ENCODE results near the gene PPM1A. TPM values are rescaled to one million over a fixed set of nuclear protein-coding genes. Genes with fewer than 3 reads are reported as not detected.

The PPM1A gene
- total and polyA plus RNA-seq, 2 donors from 2014 or later, result 42.3 to 60.3 TPM

- TF ChIP-seq CTCF (IDR thresholded peaks at IDR 0.05; ENCODE audit: borderline replicate concordance, extremely low read depth, insufficient read depth), result no peak
- Histone ChIP-seq H3K4me3 (ENCODE audit: low read length in 3 of 3) (no peak overlapping the region), H3K36me3 (ENCODE audit: control insufficient read depth in 2 of 3, insufficient read depth in 3 of 3, low read length in 3 of 3) (no peaks in the 10 kb centered on the region), H3K27me3 (ENCODE audit: control insufficient read depth, insufficient read depth, low read length) (no peaks in the 10 kb centered on the region), H3K4me1 (ENCODE audit: control insufficient read depth in 2 of 3, insufficient read depth in 2 of 3, low read depth in 1 of 3, low read length in 3 of 3) (no peaks in the 10 kb centered on the region), H3K9ac (ENCODE audit: low read length in 3 of 3) (no peak overlapping the region), H3K27ac (ENCODE audit: low read depth in 2 of 2, low read length in 2 of 2) (no peak overlapping the region), H3K9me3 (ENCODE audit: control insufficient read depth in 2 of 3, insufficient read depth in 1 of 3, low read length in 3 of 3) (no peaks in the 10 kb centered on the region)
- DNase-seq (no peak), FAIRE-seq (no peak)
- intact Hi-C loops (cut with DNase I), result no loop called here
Observed at GRCh38 chr14:60242429-60242828, 6.6 kb upstream of the PPM1A start.

GRCh38 chr14:60245380-60246177 is 3.4 kb upstream of the PPM1A start:
- FAIRE-seq, result no peak

GRCh38 chr14:60247994-60248696 is 876 bp upstream of the PPM1A start:
- FAIRE-seq (peak; percentile 94), DNase-seq (peak; percentile 94 to 98 (median 95))
- intact Hi-C loops (cut with DNase I), result no loop called here

More at GRCh38 chr14:60245380-60246177, 3.4 kb upstream of the PPM1A start:
- Histone ChIP-seq H3K27ac (ENCODE audit: low read depth in 2 of 2, low read length in 2 of 2) (no peak overlapping the region), H3K36me3 (ENCODE audit: control insufficient read depth in 2 of 3, insufficient read depth in 3 of 3, low read length in 3 of 3) (no peaks in the 10 kb centered on the region), H3K27me3 (ENCODE audit: control insufficient read depth, insufficient read depth, low read length) (no peaks in the 10 kb centered on the region), H3K9ac (ENCODE audit: low read length in 3 of 3) (no peak overlapping the region), H3K9me3 (ENCODE audit: control insufficient read depth in 2 of 3, insufficient read depth in 1 of 3, low read length in 3 of 3) (no peaks in the 10 kb centered on the region), H3K4me1 (ENCODE audit: control insufficient read depth in 2 of 3, insufficient read depth in 2 of 3, low read depth in 1 of 3, low read length in 3 of 3) (peaks cover 0 to 4% (median 0%) of the 10 kb centered on the region in 3 donors), H3K4me3 (ENCODE audit: low read length in 3 of 3) (no peak overlapping the region)
- no peak for TF ChIP-seq CTCF (IDR thresholded peaks at IDR 0.05; ENCODE audit: borderline replicate concordance, extremely low read depth, insufficient read depth)
- DNase-seq, result no peak
- intact Hi-C loops (cut with DNase I), result no loop called here

More at GRCh38 chr14:60247994-60248696, 876 bp upstream of the PPM1A start:
- Histone ChIP-seq H3K9ac (ENCODE audit: low read length in 3 of 3) (peak overlapping the region; percentile 37 to 100 (median 99)), H3K4me3 (ENCODE audit: low read length in 3 of 3) (peak overlapping the region; percentile 49 to 86 (median 77)), H3K27me3 (ENCODE audit: control insufficient read depth, insufficient read depth, low read length) (no peaks in the 10 kb centered on the region), H3K4me1 (ENCODE audit: control insufficient read depth in 2 of 3, insufficient read depth in 2 of 3, low read depth in 1 of 3, low read length in 3 of 3) (peaks cover 0 to 16% (median 15%) of the 10 kb centered on the region in 3 donors), H3K9me3 (ENCODE audit: control insufficient read depth in 2 of 3, insufficient read depth in 1 of 3, low read length in 3 of 3) (no peaks in the 10 kb centered on the region), H3K27ac (ENCODE audit: low read depth in 2 of 2, low read length in 2 of 2) (peak overlapping the region; percentile 99), H3K36me3 (ENCODE audit: control insufficient read depth in 2 of 3, insufficient read depth in 3 of 3, low read length in 3 of 3) (no peaks in the 10 kb centered on the region)
- TF ChIP-seq CTCF (IDR thresholded peaks at IDR 0.05; ENCODE audit: borderline replicate concordance, extremely low read depth, insufficient read depth), result peak; percentile 2

All from kidney (tissue), 14 donors.